Activated T-cell treated with anti-CD3 and anti-CD28 coated beads, Interleukin-2, amount 50 U/mL, for 4 hours (primary cell): ENCODE data around the gene FOXJ1. TPM values are rescaled to one million over a fixed set of nuclear protein-coding genes. Genes with fewer than 3 reads are reported as not detected.
A peak's percentile ranks its signal among the peaks of the same experiment; 100 is the strongest.

Experiments used
- ATAC-seq, 2 donors: fragments of 200-7000 bp; cut with Tn5 transposase; one replicate each; pipeline ENCODE4 v1.10.0; 2021
- DNase-seq: peaks from one replicate; pipeline ENCODE4 v3.0.0-alpha.2; 2020
- H3K27me3 Mint-ChIP-seq: one replicate; pipeline ENCODE4 v1.8.0; 2021; ENCODE audit warnings: low read depth, mixed read lengths
- H3K36me3 Mint-ChIP-seq: one replicate; pipeline ENCODE4 v1.8.0; 2022; ENCODE audit warnings: mixed read lengths; ENCODE audit not compliant: insufficient read depth
- H3K4me1 Mint-ChIP-seq: one replicate; pipeline ENCODE4 v1.8.0; 2021; ENCODE audit warnings: low read depth, mixed read lengths
- H3K4me3 Mint-ChIP-seq: one replicate; pipeline ENCODE4 v1.8.0; 2021; ENCODE audit warnings: mild to moderate bottlenecking, moderate library complexity, mixed read lengths
- H3K9me3 Mint-ChIP-seq: one replicate; pipeline ENCODE4 v1.8.0; 2021; ENCODE audit warnings: mixed read lengths
- total RNA-seq, 3 donors: library from RNA; stranded (reverse); gene quantifications; one replicate each; pipeline ENCODE4 v1.2.1, GENCODE V29; 2021

The FOXJ1 gene
- total RNA-seq, 3 donors from 2014 or later, result 0.71 to 2.8 (median 1.8) TPM

GRCh38 chr17:76139801-76140660, 1.0 kb downstream of the FOXJ1 start:
- peaks cover 6% of the 10 kb centered on the region for H3K27me3 Mint-ChIP-seq
- peaks cover 44% of the 10 kb centered on the region for H3K4me1 Mint-ChIP-seq
- ATAC-seq, result peak; percentile 42 to 52

GRCh38 chr17:76138896-76139752, 1.9 kb downstream of the FOXJ1 start:
- Mint-ChIP-seq H3K36me3 (no peaks in the 10 kb centered on the region), H3K4me3 (peak overlapping the region; percentile 66)
- no peak for DNase-seq

More at GRCh38 chr17:76139801-76140660, 1.0 kb downstream of the FOXJ1 start:
- no peaks in the 10 kb centered on the region for H3K36me3 Mint-ChIP-seq
- peak overlapping the region; percentile 75 for H3K4me3 Mint-ChIP-seq
- peak; percentile 44 for DNase-seq
- H3K9me3 Mint-ChIP-seq, result no peaks in the 10 kb centered on the region

GRCh38 chr17:76138234-76138895, 2.7 kb downstream of the FOXJ1 start:
- ATAC-seq (no peak), DNase-seq (no peak)
- Mint-ChIP-seq H3K4me3 (no peak overlapping the region), H3K27me3 (peaks cover 6% of the 10 kb centered on the region), H3K4me1 (peaks cover 37% of the 10 kb centered on the region), H3K9me3 (no peaks in the 10 kb centered on the region), H3K36me3 (no peaks in the 10 kb centered on the region)

More at GRCh38 chr17:76138896-76139752, 1.9 kb downstream of the FOXJ1 start:
- H3K4me1 Mint-ChIP-seq, result peaks cover 39% of the 10 kb centered on the region
- ATAC-seq, result no peak
- peaks cover 6% of the 10 kb centered on the region for H3K27me3 Mint-ChIP-seq
- H3K9me3 Mint-ChIP-seq, result no peaks in the 10 kb centered on the region

GRCh38 chr17:76137351-76138233, 3.5 kb downstream of the FOXJ1 start:
- H3K9me3 Mint-ChIP-seq, result no peaks in the 10 kb centered on the region
- DNase-seq, result no peak
- H3K27me3 Mint-ChIP-seq, result peaks cover 6% of the 10 kb centered on the region
- no peak for ATAC-seq
- no peaks in the 10 kb centered on the region for H3K36me3 Mint-ChIP-seq
- H3K4me1 Mint-ChIP-seq, result peaks cover 32% of the 10 kb centered on the region
- H3K4me3 Mint-ChIP-seq, result no peak overlapping the region

GRCh38 chr17:76137001-76137350, 4.1 kb downstream of the FOXJ1 start:
- Mint-ChIP-seq H3K9me3 (no peaks in the 10 kb centered on the region), H3K4me1 (peaks cover 28% of the 10 kb centered on the region), H3K4me3 (no peak overlapping the region), H3K27me3 (peaks cover 6% of the 10 kb centered on the region), H3K36me3 (no peaks in the 10 kb centered on the region)
- ATAC-seq (no peak), DNase-seq (no peak)

GRCh38 chr17:76136276-76137000, 4.6 kb downstream of the FOXJ1 start:
- peaks cover 6% of the 10 kb centered on the region for H3K27me3 Mint-ChIP-seq
- no peaks in the 10 kb centered on the region for H3K36me3 Mint-ChIP-seq
- H3K9me3 Mint-ChIP-seq, result no peaks in the 10 kb centered on the region
- no peak for DNase-seq
- ATAC-seq, result no peak
- H3K4me1 Mint-ChIP-seq, result peaks cover 23% of the 10 kb centered on the region
- no peak overlapping the region for H3K4me3 Mint-ChIP-seq

- peaks cover 6% of the 10 kb centered on the region for H3K27me3 Mint-ChIP-seq
- no peaks in the 10 kb centered on the region for H3K9me3 Mint-ChIP-seq
- H3K4me3 Mint-ChIP-seq, result no peak overlapping the region
- DNase-seq, result no peak
- H3K36me3 Mint-ChIP-seq, result no peaks in the 10 kb centered on the region
- ATAC-seq, result no peak
- H3K4me1 Mint-ChIP-seq, result peaks cover 22% of the 10 kb centered on the region
Observed at GRCh38 chr17:76135810-76136188, 5.2 kb downstream of the FOXJ1 start.

GRCh38 chr17:76134911-76135809, 5.9 kb downstream of the FOXJ1 start:
- H3K4me3 Mint-ChIP-seq, result no peak overlapping the region
- peaks cover 19% of the 10 kb centered on the region for H3K4me1 Mint-ChIP-seq
- DNase-seq (no peak), ATAC-seq (peak in 1 of 2 donors; percentile 37)
- H3K27me3 Mint-ChIP-seq, result peaks cover 4% of the 10 kb centered on the region
- no peaks in the 10 kb centered on the region for H3K9me3 Mint-ChIP-seq
- H3K36me3 Mint-ChIP-seq, result no peaks in the 10 kb centered on the region

- Mint-ChIP-seq H3K36me3 (no peaks in the 10 kb centered on the region), H3K4me1 (peaks cover 14% of the 10 kb centered on the region), H3K4me3 (no peak overlapping the region), H3K9me3 (no peaks in the 10 kb centered on the region), H3K27me3 (no peaks in the 10 kb centered on the region)
- no peak for ATAC-seq
- no peak for DNase-seq
Observed at GRCh38 chr17:76132574-76133338, 8.3 kb downstream of the FOXJ1 start.

GRCh38 chr17:76131692-76132573, 9.1 kb downstream of the FOXJ1 start:
- H3K4me3 Mint-ChIP-seq, result no peak overlapping the region
- H3K27me3 Mint-ChIP-seq, result no peaks in the 10 kb centered on the region
- no peaks in the 10 kb centered on the region for H3K9me3 Mint-ChIP-seq
- H3K36me3 Mint-ChIP-seq, result no peaks in the 10 kb centered on the region
- DNase-seq (no peak), ATAC-seq (no peak)
- peaks cover 19% of the 10 kb centered on the region for H3K4me1 Mint-ChIP-seq

- Mint-ChIP-seq H3K9me3 (no peaks in the 10 kb centered on the region), H3K4me3 (no peak overlapping the region), H3K27me3 (no peaks in the 10 kb centered on the region), H3K4me1 (peaks cover 26% of the 10 kb centered on the region), H3K36me3 (no peaks in the 10 kb centered on the region)
- DNase-seq (no peak), ATAC-seq (no peak)
Observed at GRCh38 chr17:76131051-76131691, 9.9 kb downstream of the FOXJ1 start.
